ENCODE data around the gene SLC37A2.

DNA sequence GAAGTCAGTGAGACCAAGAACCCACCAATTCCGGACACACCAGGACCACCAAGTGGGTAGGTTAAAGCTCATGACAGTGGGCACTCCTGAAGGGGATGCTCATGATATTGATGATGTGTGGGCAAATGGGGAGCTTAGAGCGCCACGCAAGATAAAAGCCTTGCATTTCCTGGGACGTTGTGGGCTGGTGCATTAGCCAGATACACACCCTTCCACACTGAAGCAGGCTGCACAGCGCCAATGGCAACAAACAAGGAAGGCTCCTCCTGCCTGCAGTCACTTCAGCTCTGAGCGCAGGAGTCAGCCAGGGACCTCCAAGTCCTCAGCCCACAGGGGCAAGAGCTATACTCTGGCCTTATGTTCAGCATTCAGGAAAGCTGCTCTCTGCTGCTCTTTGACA lies 27.7 kb downstream of the SLC37A2 start:
- TF ChIP-seq, protein P1, sequence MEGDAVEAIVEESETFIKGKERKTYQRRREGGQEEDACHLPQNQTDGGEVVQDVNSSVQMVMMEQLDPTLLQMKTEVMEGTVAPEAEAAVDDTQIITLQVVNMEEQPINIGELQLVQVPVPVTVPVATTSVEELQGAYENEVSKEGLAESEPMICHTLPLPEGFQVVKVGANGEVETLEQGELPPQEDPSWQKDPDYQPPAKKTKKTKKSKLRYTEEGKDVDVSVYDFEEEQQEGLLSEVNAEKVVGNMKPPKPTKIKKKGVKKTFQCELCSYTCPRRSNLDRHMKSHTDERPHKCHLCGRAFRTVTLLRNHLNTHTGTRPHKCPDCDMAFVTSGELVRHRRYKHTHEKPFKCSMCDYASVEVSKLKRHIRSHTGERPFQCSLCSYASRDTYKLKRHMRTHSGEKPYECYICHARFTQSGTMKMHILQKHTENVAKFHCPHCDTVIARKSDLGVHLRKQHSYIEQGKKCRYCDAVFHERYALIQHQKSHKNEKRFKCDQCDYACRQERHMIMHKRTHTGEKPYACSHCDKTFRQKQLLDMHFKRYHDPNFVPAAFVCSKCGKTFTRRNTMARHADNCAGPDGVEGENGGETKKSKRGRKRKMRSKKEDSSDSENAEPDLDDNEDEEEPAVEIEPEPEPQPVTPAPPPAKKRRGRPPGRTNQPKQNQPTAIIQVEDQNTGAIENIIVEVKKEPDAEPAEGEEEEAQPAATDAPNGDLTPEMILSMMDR (IDR thresholded peaks at IDR 0.05), result no peak
- TF ChIP-seq, protein P2, sequence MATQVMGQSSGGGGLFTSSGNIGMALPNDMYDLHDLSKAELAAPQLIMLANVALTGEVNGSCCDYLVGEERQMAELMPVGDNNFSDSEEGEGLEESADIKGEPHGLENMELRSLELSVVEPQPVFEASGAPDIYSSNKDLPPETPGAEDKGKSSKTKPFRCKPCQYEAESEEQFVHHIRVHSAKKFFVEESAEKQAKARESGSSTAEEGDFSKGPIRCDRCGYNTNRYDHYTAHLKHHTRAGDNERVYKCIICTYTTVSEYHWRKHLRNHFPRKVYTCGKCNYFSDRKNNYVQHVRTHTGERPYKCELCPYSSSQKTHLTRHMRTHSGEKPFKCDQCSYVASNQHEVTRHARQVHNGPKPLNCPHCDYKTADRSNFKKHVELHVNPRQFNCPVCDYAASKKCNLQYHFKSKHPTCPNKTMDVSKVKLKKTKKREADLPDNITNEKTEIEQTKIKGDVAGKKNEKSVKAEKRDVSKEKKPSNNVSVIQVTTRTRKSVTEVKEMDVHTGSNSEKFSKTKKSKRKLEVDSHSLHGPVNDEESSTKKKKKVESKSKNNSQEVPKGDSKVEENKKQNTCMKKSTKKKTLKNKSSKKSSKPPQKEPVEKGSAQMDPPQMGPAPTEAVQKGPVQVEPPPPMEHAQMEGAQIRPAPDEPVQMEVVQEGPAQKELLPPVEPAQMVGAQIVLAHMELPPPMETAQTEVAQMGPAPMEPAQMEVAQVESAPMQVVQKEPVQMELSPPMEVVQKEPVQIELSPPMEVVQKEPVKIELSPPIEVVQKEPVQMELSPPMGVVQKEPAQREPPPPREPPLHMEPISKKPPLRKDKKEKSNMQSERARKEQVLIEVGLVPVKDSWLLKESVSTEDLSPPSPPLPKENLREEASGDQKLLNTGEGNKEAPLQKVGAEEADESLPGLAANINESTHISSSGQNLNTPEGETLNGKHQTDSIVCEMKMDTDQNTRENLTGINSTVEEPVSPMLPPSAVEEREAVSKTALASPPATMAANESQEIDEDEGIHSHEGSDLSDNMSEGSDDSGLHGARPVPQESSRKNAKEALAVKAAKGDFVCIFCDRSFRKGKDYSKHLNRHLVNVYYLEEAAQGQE (IDR thresholded peaks at IDR 0.05; ENCODE audit: insufficient read depth in 1 of 2, low read depth in 2 of 2, low read length in 1 of 2), result no peak

All from Panc1 (cell line).